Astrocyte of the spinal cord (primary cell): ENCODE data around the gene TM9SF4.

Source experiments
- DNase-seq: peaks from one replicate; pipeline ENCODE4 v3.0.0; 2011; ENCODE audit warnings: low read depth, low spot score
- H3K4me3 ChIP-seq: 2 replicates; pipeline ENCODE4 v1.5.1; 2011; ENCODE audit warnings: low read depth, mild to moderate bottlenecking, low read length, moderate library complexity
- in situ Hi-C: cut with HindIII; loops from 2 replicates; pipeline ENCODE4 v1.10.0; 2017; ENCODE audit warnings: low sequenced_read_pairs
- TF ChIP-seq, protein P1 (sequence below): IDR thresholded peaks from 2 replicates; pipeline ENCODE4 v1.5.1; 2012; ENCODE audit warnings: low read depth, mild to moderate bottlenecking, low read length, inconsistent platforms

TM9SF4 gene

DNA sequence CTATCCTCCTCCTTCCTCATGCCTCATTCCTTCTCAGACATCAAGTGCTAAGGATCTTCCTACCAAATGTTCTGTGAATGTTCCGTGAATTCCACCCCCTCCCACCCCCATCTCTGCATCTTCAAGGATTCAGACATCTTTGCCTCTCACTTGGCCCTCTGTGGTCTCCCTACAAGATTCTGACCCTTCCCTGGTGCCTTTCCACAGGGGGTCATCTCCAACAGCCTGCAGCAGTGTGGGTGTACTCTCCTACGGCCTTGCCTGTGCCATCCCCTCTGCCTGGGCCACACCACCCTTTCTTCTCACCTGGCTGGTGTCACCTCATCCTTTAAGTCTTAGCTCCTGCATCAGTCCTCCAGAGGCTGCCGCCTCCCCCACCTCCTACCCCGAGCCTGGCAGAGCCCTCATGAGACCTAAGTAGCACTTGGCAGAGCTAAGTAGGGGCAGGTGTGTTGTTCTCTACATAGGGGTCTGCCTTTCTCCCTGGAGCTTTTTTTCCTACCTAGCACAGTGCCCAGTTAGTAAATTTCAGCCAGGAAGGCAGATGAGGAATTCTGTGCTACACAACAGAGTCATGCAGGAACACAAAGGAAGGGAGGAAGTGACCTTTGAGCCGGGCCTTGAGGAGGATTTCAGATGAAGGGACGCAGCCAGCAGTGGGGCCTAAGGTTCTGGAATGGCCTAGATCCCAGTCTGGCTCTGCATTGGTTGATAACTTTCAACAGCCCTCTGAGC is 43.1 kb downstream of the TM9SF4 start:
- TF ChIP-seq, protein P1, sequence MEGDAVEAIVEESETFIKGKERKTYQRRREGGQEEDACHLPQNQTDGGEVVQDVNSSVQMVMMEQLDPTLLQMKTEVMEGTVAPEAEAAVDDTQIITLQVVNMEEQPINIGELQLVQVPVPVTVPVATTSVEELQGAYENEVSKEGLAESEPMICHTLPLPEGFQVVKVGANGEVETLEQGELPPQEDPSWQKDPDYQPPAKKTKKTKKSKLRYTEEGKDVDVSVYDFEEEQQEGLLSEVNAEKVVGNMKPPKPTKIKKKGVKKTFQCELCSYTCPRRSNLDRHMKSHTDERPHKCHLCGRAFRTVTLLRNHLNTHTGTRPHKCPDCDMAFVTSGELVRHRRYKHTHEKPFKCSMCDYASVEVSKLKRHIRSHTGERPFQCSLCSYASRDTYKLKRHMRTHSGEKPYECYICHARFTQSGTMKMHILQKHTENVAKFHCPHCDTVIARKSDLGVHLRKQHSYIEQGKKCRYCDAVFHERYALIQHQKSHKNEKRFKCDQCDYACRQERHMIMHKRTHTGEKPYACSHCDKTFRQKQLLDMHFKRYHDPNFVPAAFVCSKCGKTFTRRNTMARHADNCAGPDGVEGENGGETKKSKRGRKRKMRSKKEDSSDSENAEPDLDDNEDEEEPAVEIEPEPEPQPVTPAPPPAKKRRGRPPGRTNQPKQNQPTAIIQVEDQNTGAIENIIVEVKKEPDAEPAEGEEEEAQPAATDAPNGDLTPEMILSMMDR: no peak
- DNase-seq: no peak
- in situ Hi-C loops: no loop called here
- no peak overlapping the region for H3K4me3 ChIP-seq

- in situ Hi-C loops: no loop called here
- TF ChIP-seq, protein P1: no peak
- no peak for DNase-seq
- H3K4me3 ChIP-seq: no peak overlapping the region
These were observed 43.7 kb downstream of the TM9SF4 start for GRCh38 chr20:32153156-32153665.

- DNase-seq: no peak
- in situ Hi-C loops: no loop called here
- TF ChIP-seq, protein P1: no peak
- H3K4me3 ChIP-seq: no peak overlapping the region
These were observed 44.3 kb downstream of the TM9SF4 start for GRCh38 chr20:32153771-32154170.

DNA sequence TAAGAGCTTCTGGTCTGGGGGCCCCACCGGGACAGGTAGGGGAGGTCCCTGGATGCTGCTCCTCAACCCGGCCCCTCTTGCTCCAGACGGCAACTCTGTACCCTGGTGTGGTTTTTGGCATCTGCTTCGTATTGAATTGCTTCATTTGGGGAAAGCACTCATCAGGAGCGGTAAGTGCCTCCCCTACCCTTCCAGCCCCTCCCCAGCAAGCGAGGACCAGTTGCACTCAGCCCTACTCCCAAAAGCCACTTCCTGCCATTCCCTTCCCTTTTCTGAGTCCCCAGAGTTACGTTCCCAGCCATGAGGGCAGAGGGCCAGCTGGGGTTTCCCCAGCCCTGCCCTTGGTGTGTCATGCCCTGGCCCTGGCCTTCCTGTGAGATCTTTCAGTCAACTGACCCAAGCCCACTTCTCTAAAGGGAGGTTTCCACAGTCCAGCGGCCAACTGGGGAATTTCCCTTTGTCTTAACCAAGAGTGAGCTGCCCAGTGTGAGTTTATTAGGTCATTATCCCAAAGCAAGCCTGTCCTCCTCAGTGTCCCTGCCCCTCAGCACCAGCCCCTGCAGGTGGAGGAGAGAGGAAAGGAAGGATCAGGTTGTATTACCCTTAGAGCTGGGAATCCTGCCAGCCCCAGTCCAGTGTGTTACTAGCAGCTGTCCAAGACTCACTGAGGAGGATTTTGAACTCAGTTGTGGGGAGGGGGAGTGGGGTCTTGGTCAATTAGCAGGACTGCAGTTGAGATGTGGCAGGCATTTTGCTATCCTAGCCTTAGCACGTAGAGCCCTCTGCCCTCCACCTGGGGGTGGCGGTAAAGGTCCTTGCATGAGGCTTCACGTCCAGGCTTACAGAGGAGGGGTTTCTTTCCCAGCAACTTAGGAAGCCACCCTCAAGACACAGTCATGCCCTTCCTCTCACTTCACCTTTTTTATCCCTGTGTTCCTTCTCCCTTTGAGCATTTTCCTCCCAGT is 45.8 kb downstream of the TM9SF4 start:
- TF ChIP-seq, protein P1: peak; percentile 44
- peak; percentile 63 for DNase-seq
- no peak overlapping the region for H3K4me3 ChIP-seq
- in situ Hi-C loops: no loop called here

DNA sequence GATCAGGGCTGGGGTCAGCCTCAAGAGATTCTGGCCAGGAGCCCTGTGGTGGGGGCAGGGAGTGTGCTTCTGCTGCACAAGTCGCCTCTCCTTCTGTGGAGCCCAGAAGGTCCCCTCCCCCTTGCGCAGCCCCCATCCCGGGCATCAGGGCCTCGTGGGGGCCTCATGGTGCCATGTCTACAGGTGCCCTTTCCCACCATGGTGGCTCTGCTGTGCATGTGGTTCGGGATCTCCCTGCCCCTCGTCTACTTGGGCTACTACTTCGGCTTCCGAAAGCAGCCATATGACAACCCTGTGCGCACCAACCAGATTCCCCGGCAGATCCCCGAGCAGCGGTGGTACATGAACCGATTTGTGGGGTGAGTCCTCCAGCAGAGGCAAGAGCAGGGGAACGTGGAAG is 48.1 kb downstream of the TM9SF4 start:
- in situ Hi-C loops: no loop called here
- no peak overlapping the region for H3K4me3 ChIP-seq
- no peak for DNase-seq
- TF ChIP-seq, protein P1: no peak

DNA sequence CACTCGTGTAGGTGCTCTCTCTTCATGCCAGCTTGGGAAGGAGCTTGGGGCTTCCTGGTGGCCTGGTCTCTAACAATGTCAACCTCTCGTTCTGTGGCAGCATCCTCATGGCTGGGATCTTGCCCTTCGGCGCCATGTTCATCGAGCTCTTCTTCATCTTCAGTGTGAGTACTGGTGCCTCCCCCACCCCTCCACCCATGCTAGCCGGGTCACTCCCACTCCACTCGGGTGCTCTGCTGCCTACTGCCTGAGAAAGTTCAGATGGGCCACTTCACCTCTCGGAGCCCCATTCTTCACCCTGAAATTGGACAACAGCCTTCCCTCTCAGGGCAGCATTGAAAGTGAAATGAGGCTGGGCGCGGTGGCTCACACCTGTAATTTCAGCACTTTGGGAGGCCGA is 48.8 kb downstream of the TM9SF4 start:
- DNase-seq: no peak
- H3K4me3 ChIP-seq: no peak overlapping the region
- TF ChIP-seq, protein P1: no peak
- in situ Hi-C loops: no loop called here
